A549 (cell line): ENCODE results near the gene SYCP3. TPM values are rescaled to one million over a fixed set of nuclear protein-coding genes. Genes with fewer than 3 reads are reported as not detected.

ENCODE experiments used
- ATAC-seq, 2 experiments: fragments of 200-7000 bp in 1 of 2; fragments of >200 bp in 1 of 2; cut with Nextera tagmentation in 1 of 2; cut with Tn5 transposase in 1 of 2; 3 replicates each; pipeline versions ENCODE4 v1.8.0 to v1.9.1; 2018 to 2020; ENCODE audit warnings: mild to moderate bottlenecking in 1 of 2, moderate library complexity in 1 of 2
- CTCF ChIA-PET: fragments of 300-600 bp; sonication (Branson Sonifier 250); formaldehyde crosslinking; extraction: SDS; loops from one replicate; lab custom pipeline; 2021; ENCODE audit warnings: antibody characterized with exemption, inconsistent platforms; lab: Yijun Ruan, JAX
- POLR2A ChIA-PET: fragments of 350-600 bp; formaldehyde crosslinking; extraction: SDS; loops from one replicate; lab custom pipeline; 2021; ENCODE audit warnings: antibody characterized with exemption, inconsistent platforms; lab: Yijun Ruan, JAX
- DNase-seq, 2 experiments: peaks; one replicate each; pipeline versions ENCODE4 v3.0.0 to v3.0.0-alpha.2; 2011 to 2016; ENCODE audit warnings: low read depth in 1 of 2, low spot score in 1 of 2
- FAIRE-seq: peaks from 2 replicates; lab custom pipeline; 2011; peaks lifted over from hg19 to GRCh38; lab: Jason Lieb, UNC
- H3K27ac ChIP-seq, 2 experiments: fragments of >200 bp; sonication (Bioruptor Twin); formaldehyde crosslinking; 3 replicates each; pipeline ENCODE4 v1.5.1; 2016 to 2017
- H3K4me1 ChIP-seq: fragments of >200 bp; sonication (Bioruptor Twin); formaldehyde crosslinking; 3 replicates; pipeline ENCODE4 v1.6.1; 2016
- H3K4me2 ChIP-seq: fragments of >200 bp; sonication (Bioruptor Twin); formaldehyde crosslinking; 3 replicates; pipeline ENCODE4 v1.6.1; 2016
- H3K4me3 ChIP-seq: fragments of >200 bp; sonication (Bioruptor Twin); formaldehyde crosslinking; 3 replicates; pipeline ENCODE4 v1.5.1; 2016
- H3K9me3 ChIP-seq: fragments of >200 bp; sonication (Bioruptor Twin); formaldehyde crosslinking; 3 replicates; pipeline ENCODE4 v1.6.1; 2016
- EHF ChIP-seq: fragments of 250-450 bp; sonication (Bioruptor Pico); IDR thresholded peaks from 2 replicates; pipeline ENCODE4 v1.5.0; 2020; ENCODE audit warnings: mild to moderate bottlenecking
- HDAC2 ChIP-seq: fragments of 200-600 bp; sonication (generic); IDR thresholded peaks from 2 replicates; pipeline ENCODE4 v1.6.1; 2016
- HEYL ChIP-seq: fragments of 250-450 bp; sonication (Bioruptor Pico); IDR thresholded peaks from 2 replicates; pipeline ENCODE4 v1.8.0; 2021; ENCODE audit warnings: mild to moderate bottlenecking, moderate library complexity
- HOXB13 ChIP-seq: fragments of 250-450 bp; sonication (Bioruptor Pico); IDR thresholded peaks from 2 replicates; pipeline ENCODE4 v1.5.0; 2020; ENCODE audit warnings: low read depth, mild to moderate bottlenecking, moderate library complexity
- MAFK ChIP-seq: fragments of 450-650 bp; IDR thresholded peaks from 2 replicates; pipeline ENCODE4 v1.6.1; 2014; ENCODE audit not compliant: partially characterized antibody
- MYC ChIP-seq: IDR thresholded peaks from 2 replicates; pipeline ENCODE4 v1.6.1; 2012; ENCODE audit warnings: mild to moderate bottlenecking, inconsistent platforms, low read length, improper control_type of control experiment, borderline replicate concordance
- NPAS2 ChIP-seq: fragments of 250-450 bp; sonication (Bioruptor Pico); IDR thresholded peaks from 2 replicates; pipeline ENCODE4 v1.8.0; 2022; ENCODE audit warnings: mild to moderate bottlenecking, moderate library complexity, borderline replicate concordance
- POLR2AphosphoS2 ChIP-seq: conservative IDR thresholded peaks from 2 replicates; pipeline ENCODE4 v1.6.1; 2012; ENCODE audit warnings: low read length, improper control_type of control experiment, inconsistent platforms
- RNF2 ChIP-seq: fragments of 200-600 bp; sonication (generic); IDR thresholded peaks from 2 replicates; pipeline ENCODE4 v1.6.1; 2016; ENCODE audit warnings: low read depth, mild to moderate bottlenecking, antibody characterized with exemption, moderate library complexity, borderline replicate concordance
- SREBF2 ChIP-seq: fragments of 450-650 bp; IDR thresholded peaks from 2 replicates; pipeline ENCODE4 v1.6.1; 2014; ENCODE audit warnings: mild to moderate bottlenecking, moderate library complexity
- ZC3H11A ChIP-seq: fragments of 450-650 bp; IDR thresholded peaks from 2 replicates; pipeline ENCODE4 v1.6.1; 2014; ENCODE audit warnings: antibody characterized with exemption, mild to moderate bottlenecking
- WGBS: methylation state at CpG from one replicate; pipeline ENCODE4 v1.1.6; 2017; ENCODE audit errors: missing lambda C conversion rate; 5-methylcytosine and 5-hydroxymethylcytosine counted together
- polyA plus RNA-seq, 4 experiments: library from polyadenylated mRNA; depleted of rRNA in 3 of 4; stranded (reverse); fragments of >200 nt; fragmentation: RNase III in 1 of 4; extraction: RNeasy Plus Mini Kit Qiagen cat#74134 plus additional on column Dnase treatment in 1 of 4; gene quantifications; 2 replicates in 3 of 4; 3 replicates in 1 of 4; pipeline ENCODE4 v1.2.3, GENCODE V29; 2011 to 2017
- small RNA-seq, 6 experiments: library from RNA; depleted of rRNA; stranded (forward); fragments of <200 nt; gene quantifications; one replicate each; pipeline ENCODE3, GENCODE V24; 2012
- TF ChIP-seq, protein P1 (sequence below): fragments of 250-450 bp; sonication (Bioruptor Pico); IDR thresholded peaks from 2 replicates; pipeline ENCODE4 v1.5.0; 2021; ENCODE audit warnings: mild to moderate bottlenecking, moderate library complexity, borderline replicate concordance
- TF ChIP-seq, protein P2 (sequence below): fragments of 450-650 bp; IDR thresholded peaks from 2 replicates; pipeline ENCODE4 v1.6.1; 2014; ENCODE audit warnings: antibody characterized with exemption

The SYCP3 gene
- polyA plus RNA-seq, 2 of the 4 experiments (the other 2 are of a cell fraction) = 0.14 to 0.27 TPM

DNA sequence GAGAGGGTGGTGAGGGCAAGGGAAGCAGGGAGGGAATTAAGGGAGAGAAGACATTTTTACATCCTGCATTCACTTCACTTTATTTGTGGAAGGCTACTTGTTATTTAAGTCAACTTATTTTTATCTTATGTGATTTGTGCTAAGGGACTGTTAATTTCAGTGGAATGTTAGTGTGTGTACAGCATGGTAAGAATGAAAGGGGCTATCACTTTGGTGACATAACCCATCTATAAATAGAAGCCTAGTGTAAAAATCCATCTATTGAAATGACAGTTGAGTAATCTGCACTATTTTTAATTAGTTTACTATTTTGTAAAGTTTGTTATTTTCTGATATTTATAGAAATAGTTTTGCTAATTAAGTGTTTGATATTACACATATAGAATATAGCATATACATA is 58.6 kb downstream of the SYCP3 start:
- CTCF ChIA-PET = no interaction called here
- TF ChIP-seq EHF (no peak), HEYL (CRISPR knock-in tag) (no peak), RNF2 (no peak), MAFK (no peak)
- TF ChIP-seq, protein P1, sequence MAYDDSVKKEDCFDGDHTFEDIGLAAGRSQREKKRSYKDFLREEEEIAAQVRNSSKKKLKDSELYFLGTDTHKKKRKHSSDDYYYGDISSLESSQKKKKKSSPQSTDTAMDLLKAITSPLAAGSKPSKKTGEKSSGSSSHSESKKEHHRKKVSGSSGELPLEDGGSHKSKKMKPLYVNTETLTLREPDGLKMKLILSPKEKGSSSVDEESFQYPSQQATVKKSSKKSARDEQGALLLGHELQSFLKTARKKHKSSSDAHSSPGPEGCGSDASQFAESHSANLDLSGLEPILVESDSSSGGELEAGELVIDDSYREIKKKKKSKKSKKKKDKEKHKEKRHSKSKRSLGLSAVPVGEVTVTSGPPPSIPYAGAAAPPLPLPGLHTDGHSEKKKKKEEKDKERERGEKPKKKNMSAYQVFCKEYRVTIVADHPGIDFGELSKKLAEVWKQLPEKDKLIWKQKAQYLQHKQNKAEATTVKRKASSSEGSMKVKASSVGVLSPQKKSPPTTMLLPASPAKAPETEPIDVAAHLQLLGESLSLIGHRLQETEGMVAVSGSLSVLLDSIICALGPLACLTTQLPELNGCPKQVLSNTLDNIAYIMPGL (CRISPR knock-in tag) = no peak
- TF ChIP-seq, all 56 proteins: peak for 0
- FAIRE-seq (no peak), ATAC-seq (no peak), DNase-seq (no peak)
- H3K4me1 ChIP-seq = peaks cover 4% of the 10 kb centered on the region; the same call in 1 of the 3 replicates
- no peak overlapping the region for H3K4me2 ChIP-seq
- POLR2A ChIA-PET = no interaction called here
- H3K27ac ChIP-seq = no peak overlapping the region
- no peaks in the 10 kb centered on the region for H3K9me3 ChIP-seq
- no peak overlapping the region for H3K4me3 ChIP-seq

DNA sequence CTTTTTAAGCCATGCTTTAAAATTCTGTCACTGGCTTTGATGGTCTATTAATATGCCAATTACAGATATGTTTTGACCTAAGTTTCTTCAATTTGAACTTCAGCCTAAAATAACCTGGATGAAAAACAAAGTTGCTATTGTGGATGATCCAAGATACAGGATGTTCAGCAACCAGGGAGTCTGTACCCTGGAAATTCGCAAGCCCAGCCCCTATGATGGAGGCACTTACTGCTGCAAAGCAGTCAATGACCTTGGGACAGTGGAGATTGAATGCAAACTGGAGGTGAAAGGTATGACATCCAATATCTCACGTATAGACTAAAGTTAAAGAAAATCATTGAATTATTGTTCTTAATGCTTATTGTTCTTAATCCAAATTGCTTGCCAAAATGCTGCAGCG is 59.0 kb downstream of the SYCP3 start:
- POLR2A ChIA-PET = no interaction called here
- ATAC-seq = no peak; a peak in 1 of 6 replicates
- no peaks in the 10 kb centered on the region for H3K9me3 ChIP-seq
- TF ChIP-seq HOXB13 (CRISPR knock-in tag) = no peak
- no peak for TF ChIP-seq ZC3H11A
- TF ChIP-seq SREBF2 = no peak
- no peak for TF ChIP-seq POLR2AphosphoS2
- TF ChIP-seq MYC = no peak
- TF ChIP-seq NPAS2 (CRISPR knock-in tag) = no peak
- TF ChIP-seq, protein P2, sequence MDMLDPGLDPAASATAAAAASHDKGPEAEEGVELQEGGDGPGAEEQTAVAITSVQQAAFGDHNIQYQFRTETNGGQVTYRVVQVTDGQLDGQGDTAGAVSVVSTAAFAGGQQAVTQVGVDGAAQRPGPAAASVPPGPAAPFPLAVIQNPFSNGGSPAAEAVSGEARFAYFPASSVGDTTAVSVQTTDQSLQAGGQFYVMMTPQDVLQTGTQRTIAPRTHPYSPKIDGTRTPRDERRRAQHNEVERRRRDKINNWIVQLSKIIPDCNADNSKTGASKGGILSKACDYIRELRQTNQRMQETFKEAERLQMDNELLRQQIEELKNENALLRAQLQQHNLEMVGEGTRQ = no peak
- TF ChIP-seq HDAC2 = no peak
- TF ChIP-seq EHF = no peak
- TF ChIP-seq, all 56 proteins: peak for 0
- no peaks in the 10 kb centered on the region for H3K4me1 ChIP-seq
- CTCF ChIA-PET = no interaction called here
- 58% methylated on average over 3 of the region's 3 CpGs for WGBS
- H3K4me3 ChIP-seq = no peak overlapping the region
- DNase-seq = no peak
- no peak overlapping the region for H3K27ac ChIP-seq
- FAIRE-seq = no peak
- H3K4me2 ChIP-seq = no peak overlapping the region

Small RNA genes lying within 50 kb of the gene (small RNA-seq; reads per million reads assigned to genes)
- gene RNA5SP368 (0 reads per million in 6 experiments), gene RNU6-101P (0 reads per million in 6 experiments), gene RNY1P16 (0 reads per million in 6 experiments)

Other genes starting within 250 kb of the SYCP3 start
- gene MYBPC1, start 144.5 kb downstream of the SYCP3 start, polyA plus RNA-seq (2011; rRNA removed) = not detected in 2 replicates
- gene MYBPC1, start 144.5 kb downstream of the SYCP3 start, polyA plus RNA-seq (2017; fragmentation: RNase III; extraction: RNeasy Plus Mini Kit Qiagen cat#74134 plus additional on column Dnase treatment) = not detected in 3 replicates
- gene CHPT1, start 41.8 kb downstream of the SYCP3 start, polyA plus RNA-seq (2011; rRNA removed) = 84.0 and 102 TPM in 2 replicates
- gene CHPT1, start 41.8 kb downstream of the SYCP3 start, polyA plus RNA-seq (2017; fragmentation: RNase III; extraction: RNeasy Plus Mini Kit Qiagen cat#74134 plus additional on column Dnase treatment) = 51.2 to 52.0 TPM (median 51.5 TPM) in 3 replicates
- gene GNPTAB, start 91.5 kb upstream of the SYCP3 start, polyA plus RNA-seq (2011; rRNA removed) = 29.3 and 35.2 TPM in 2 replicates
- gene GNPTAB, start 91.5 kb upstream of the SYCP3 start, polyA plus RNA-seq (2017; fragmentation: RNase III; extraction: RNeasy Plus Mini Kit Qiagen cat#74134 plus additional on column Dnase treatment) = 18.8 to 20.3 TPM (median 19.1 TPM) in 3 replicates
- gene DRAM1, start 138.1 kb upstream of the SYCP3 start, polyA plus RNA-seq (2011; rRNA removed) = 28.0 and 31.1 TPM in 2 replicates
- 39.1 to 41.2 TPM (median 41.0 TPM) in 3 replicates for gene DRAM1, start 138.1 kb upstream of the SYCP3 start, polyA plus RNA-seq (2017; fragmentation: RNase III; extraction: RNeasy Plus Mini Kit Qiagen cat#74134 plus additional on column Dnase treatment)